Activated CD4-positive, CD25-positive, alpha-beta regulatory T cell (primary cell): ENCODE results near the gene GRK1.

Experiments used
- DNase-seq, 4 experiments: peaks; one replicate each; lab custom pipeline; 2025; lab: John Stamatoyannopoulos, UW

The GRK1 gene

GRCh38 chr13:113650275-113650674 is 16.7 kb upstream of the GRK1 start:
- DNase-seq, result no peak

- no peak for DNase-seq
Measured at GRCh38 chr13:113650731-113651148, 16.3 kb upstream of the GRK1 start.

GRCh38 chr13:113651511-113652403 is 15.3 kb upstream of the GRK1 start:
- no peak for DNase-seq

- no peak for DNase-seq
Measured at GRCh38 chr13:113652404-113653263, 14.4 kb upstream of the GRK1 start.

GRCh38 chr13:113653264-113654174 is 13.5 kb upstream of the GRK1 start:
- DNase-seq, result no peak

- DNase-seq, result no peak
Measured at GRCh38 chr13:113654175-113654560, 12.9 kb upstream of the GRK1 start.

- no peak for DNase-seq
Measured at GRCh38 chr13:113654591-113655345, 12.3 kb upstream of the GRK1 start.

- DNase-seq, result no peak
Measured at GRCh38 chr13:113655346-113656002, 11.5 kb upstream of the GRK1 start.

- no peak for DNase-seq
Measured at GRCh38 chr13:113656003-113656588, 10.9 kb upstream of the GRK1 start.

GRCh38 chr13:113656831-113657671 is 10.0 kb upstream of the GRK1 start:
- no peak for DNase-seq

- DNase-seq, result no peak
Measured at GRCh38 chr13:113657851-113658741, 8.9 kb upstream of the GRK1 start, which contains the start of gene ATP4B. Gene ATP4B, minus strand, starts transcription at chr13:113658198. Its CDS starts 54 bp downstream, at chr13:113658144.

- no peak for DNase-seq
Measured at GRCh38 chr13:113658836-113659235, 8.2 kb upstream of the GRK1 start.

GRCh38 chr13:113659337-113659736 is 7.7 kb upstream of the GRK1 start:
- no peak for DNase-seq

- no peak for DNase-seq
Measured at GRCh38 chr13:113660066-113660465, 7.0 kb upstream of the GRK1 start.

- no peak for DNase-seq
Measured at GRCh38 chr13:113661509-113661908, 5.5 kb upstream of the GRK1 start.

- no peak for DNase-seq
Measured at GRCh38 chr13:113663934-113664333, 3.1 kb upstream of the GRK1 start.

- DNase-seq, result no peak
Measured at GRCh38 chr13:113664751-113665596, 2.0 kb upstream of the GRK1 start.
